Activated B cell treated with CpG ODN at 0.5 μM for 24 hours (primary cell): ENCODE measurements around the gene EMILIN2. TPM values are rescaled to one million over a fixed set of nuclear protein-coding genes. Genes with fewer than 3 reads are reported as not detected.

Experiments used
- ATAC-seq: fragments of 200-7000 bp; cut with Tn5 transposase; one replicate; pipeline ENCODE4 v1.10.0; 2021; ENCODE audit warnings: low read depth, mild to moderate bottlenecking, moderate library complexity
- CTCF ChIA-PET: fragments of 350-600 bp; sonication (Branson Sonifier 250); formaldehyde crosslinking; loops from one replicate; lab custom pipeline; 2021; ENCODE audit warnings: antibody characterized with exemption; lab: Charles Lee
- POLR2A ChIA-PET: fragments of 350-600 bp; sonication (Branson Sonifier 250); formaldehyde crosslinking; loops from one replicate; lab custom pipeline; 2021; ENCODE audit warnings: antibody characterized with exemption; lab: Charles Lee
- DNase-seq: peaks from one replicate; pipeline ENCODE4 v3.0.0; 2022
- H3K27ac Mint-ChIP-seq: one replicate; pipeline ENCODE4 v1.8.0; 2020; ENCODE audit warnings: mixed read lengths
- H3K27me3 Mint-ChIP-seq: one replicate; pipeline ENCODE4 v1.8.0; 2021; ENCODE audit warnings: mixed read lengths
- H3K36me3 Mint-ChIP-seq: one replicate; pipeline ENCODE4 v1.8.0; 2021; ENCODE audit warnings: low read depth, mixed read lengths
- H3K4me1 Mint-ChIP-seq: one replicate; pipeline ENCODE4 v1.8.0; 2021; ENCODE audit warnings: mixed read lengths
- H3K4me3 Mint-ChIP-seq: one replicate; pipeline ENCODE4 v1.8.0; 2020; ENCODE audit warnings: mild to moderate bottlenecking, mixed read lengths
- H3K9me3 Mint-ChIP-seq: one replicate; pipeline ENCODE4 v1.8.0; 2020; ENCODE audit warnings: mixed read lengths
- intact Hi-C: fragments of 100-400 bp; cut with micrococcal nuclease; formaldehyde crosslinking; loops from one replicate; pipeline ENCODE4 v1.15.1; 2024
- total RNA-seq: library from RNA; stranded (reverse); gene quantifications from 2 replicates; pipeline ENCODE4 v1.2.3, GENCODE V29; 2022
- TF ChIP-seq, protein P1 (sequence below): fragments of 200-600 bp; IDR thresholded peaks from one replicate; pipeline ENCODE4 v1.8.0; 2022; ENCODE audit warnings: antibody characterized with exemption, mild to moderate bottlenecking

Gene EMILIN2
- total RNA-seq, 1 donor from 2014 or later = 80.9 TPM

DNA sequence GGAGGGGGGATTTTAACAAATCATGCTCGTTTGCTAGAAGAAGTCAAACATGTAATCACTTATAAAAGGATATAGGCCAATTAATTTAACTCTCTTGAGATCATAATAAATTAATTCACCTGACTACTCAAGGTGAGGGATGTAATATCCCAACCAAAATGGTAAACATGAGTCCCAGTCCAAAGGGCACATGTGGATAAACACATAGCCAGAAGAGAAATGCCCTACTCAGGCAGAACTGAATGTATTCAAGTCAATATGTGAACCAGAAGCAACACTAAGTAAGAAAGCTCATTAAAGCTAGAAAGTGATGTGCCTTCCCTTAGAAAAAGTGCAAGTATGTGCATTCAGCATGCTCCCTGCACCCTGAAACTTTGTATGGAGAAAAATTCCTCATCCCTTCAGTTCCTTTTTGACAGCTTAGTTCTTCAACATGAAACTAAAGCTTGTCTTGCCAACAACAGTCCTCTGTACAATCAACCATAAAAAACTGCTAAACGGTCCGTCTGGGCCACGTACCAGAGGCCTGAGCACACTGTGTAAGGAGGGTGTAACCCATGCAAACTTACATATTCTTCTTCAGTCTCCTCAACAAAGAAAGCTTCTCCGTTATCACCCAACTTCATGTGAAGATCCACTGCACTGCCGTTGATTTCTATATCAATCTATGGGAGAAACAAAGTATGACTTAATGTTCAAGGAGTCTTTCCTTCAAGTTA lies 107.3 kb downstream of the EMILIN2 start:
- no peak overlapping the region for H3K4me3 Mint-ChIP-seq
- TF ChIP-seq, protein P1, sequence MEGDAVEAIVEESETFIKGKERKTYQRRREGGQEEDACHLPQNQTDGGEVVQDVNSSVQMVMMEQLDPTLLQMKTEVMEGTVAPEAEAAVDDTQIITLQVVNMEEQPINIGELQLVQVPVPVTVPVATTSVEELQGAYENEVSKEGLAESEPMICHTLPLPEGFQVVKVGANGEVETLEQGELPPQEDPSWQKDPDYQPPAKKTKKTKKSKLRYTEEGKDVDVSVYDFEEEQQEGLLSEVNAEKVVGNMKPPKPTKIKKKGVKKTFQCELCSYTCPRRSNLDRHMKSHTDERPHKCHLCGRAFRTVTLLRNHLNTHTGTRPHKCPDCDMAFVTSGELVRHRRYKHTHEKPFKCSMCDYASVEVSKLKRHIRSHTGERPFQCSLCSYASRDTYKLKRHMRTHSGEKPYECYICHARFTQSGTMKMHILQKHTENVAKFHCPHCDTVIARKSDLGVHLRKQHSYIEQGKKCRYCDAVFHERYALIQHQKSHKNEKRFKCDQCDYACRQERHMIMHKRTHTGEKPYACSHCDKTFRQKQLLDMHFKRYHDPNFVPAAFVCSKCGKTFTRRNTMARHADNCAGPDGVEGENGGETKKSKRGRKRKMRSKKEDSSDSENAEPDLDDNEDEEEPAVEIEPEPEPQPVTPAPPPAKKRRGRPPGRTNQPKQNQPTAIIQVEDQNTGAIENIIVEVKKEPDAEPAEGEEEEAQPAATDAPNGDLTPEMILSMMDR = no peak
- intact Hi-C loops = no loop called here
- ChIA-PET POLR2A (interaction anchor here (0.9 to 10.5 kb wide), 2 partner anchors 20 to 294 kb away, joined by 3 to 294 read pairs; no protein-coding TSS in a partner anchor), CTCF (interaction anchor here (0.9 to 8.9 kb wide), 3 partner anchors 21 to 293 kb away, joined by 3 to 76 read pairs (median 5); partner anchors contain the start of gene MYL12A)
- no peak for ATAC-seq
- H3K4me1 Mint-ChIP-seq = peaks cover 36% of the 10 kb centered on the region
- peaks cover 46% of the 10 kb centered on the region for H3K36me3 Mint-ChIP-seq
- H3K9me3 Mint-ChIP-seq = no peaks in the 10 kb centered on the region
- peak overlapping the region; percentile 59 for H3K27ac Mint-ChIP-seq
- no peak for DNase-seq
- no peaks in the 10 kb centered on the region for H3K27me3 Mint-ChIP-seq

DNA sequence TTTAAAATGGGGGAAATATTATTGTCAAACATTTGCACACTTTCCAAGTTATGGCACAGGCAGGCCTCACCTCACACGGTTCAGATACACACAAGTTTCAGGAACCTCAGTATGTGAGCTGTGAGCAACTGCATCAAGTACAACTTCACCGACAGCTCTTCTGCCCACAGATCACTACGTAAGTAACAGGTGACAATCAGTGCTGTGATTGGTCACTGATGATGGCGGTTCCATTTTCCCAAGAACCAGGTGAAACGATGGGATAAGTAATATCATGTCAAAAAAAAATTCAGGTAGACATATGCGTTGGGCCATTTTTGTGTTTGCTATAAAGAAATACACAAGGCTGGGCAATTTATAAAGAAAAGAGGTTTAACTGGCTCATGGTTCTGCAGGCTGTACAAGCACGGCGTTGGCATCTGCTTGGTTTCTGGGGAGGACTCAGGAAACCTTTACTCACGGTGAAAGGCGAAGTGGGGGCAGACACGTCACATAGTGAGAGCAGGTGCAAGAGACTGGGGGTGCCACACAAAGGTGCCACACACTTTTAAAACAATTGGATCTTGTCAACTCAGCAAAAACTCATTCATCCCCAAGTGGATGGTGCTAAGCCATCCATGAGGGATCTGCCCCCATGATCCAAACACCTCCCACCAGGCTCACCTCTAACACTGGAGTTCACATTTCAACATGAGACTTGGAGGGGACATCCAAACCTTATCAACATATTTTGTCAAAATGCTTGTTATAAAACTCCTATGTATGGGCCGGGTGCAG lies 108.3 kb downstream of the EMILIN2 start:
- intact Hi-C loops = no loop called here
- H3K27me3 Mint-ChIP-seq = no peaks in the 10 kb centered on the region
- H3K36me3 Mint-ChIP-seq = peaks cover 42% of the 10 kb centered on the region
- ChIA-PET CTCF (interaction anchor here (0.9 to 8.9 kb wide), 3 partner anchors 22 to 293 kb away, joined by 3 to 76 read pairs (median 5); partner anchors contain the start of gene MYL12A), POLR2A (interaction anchor here (10.5 kb wide), 1 partner anchor 19 kb away, joined by 294 read pairs; no protein-coding TSS in a partner anchor)
- ATAC-seq (no peak), DNase-seq (no peak)
- TF ChIP-seq, protein P1 = no peak
- H3K4me3 Mint-ChIP-seq = no peak overlapping the region
- H3K9me3 Mint-ChIP-seq = no peaks in the 10 kb centered on the region
- H3K27ac Mint-ChIP-seq = peak overlapping the region; percentile 32
- peaks cover 44% of the 10 kb centered on the region for H3K4me1 Mint-ChIP-seq

DNA sequence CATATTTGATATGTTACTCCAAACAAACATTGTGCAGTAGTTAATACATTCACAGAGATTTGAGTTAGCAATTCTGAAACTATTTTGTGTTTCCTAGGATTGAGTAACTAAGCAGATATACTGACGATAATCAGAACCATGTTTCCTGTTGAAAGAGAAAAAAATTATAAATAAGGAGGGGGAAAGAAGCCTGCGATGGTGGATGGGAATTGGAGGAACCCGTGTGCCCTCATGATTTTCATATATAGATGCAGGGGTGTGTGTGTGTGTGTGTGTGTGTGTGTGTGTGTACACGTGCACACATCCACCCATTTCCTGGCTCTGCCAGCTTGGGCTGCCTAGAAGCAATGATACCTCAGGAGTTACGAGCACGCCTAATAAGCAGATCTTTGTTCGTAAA lies 109.2 kb downstream of the EMILIN2 start:
- intact Hi-C loops = loop anchor here (1.0 kb wide), 1 partner anchor 57 kb away; the partner anchor contains the start of gene LPIN2
- no peak for ATAC-seq
- CTCF ChIA-PET = interaction anchor here (1.0 to 2.5 kb wide), 5 partner anchors 12 to 107 kb away, joined by 3 to 26 read pairs (median 3); no protein-coding TSS in a partner anchor
- H3K36me3 Mint-ChIP-seq = peaks cover 32% of the 10 kb centered on the region
- POLR2A ChIA-PET = interaction anchor here (1.2 to 10.5 kb wide), 6 partner anchors 8 to 291 kb away, joined by 7 to 294 read pairs (median 18); partner anchors contain the start of genes EMILIN2 and MYL12A
- no peak for DNase-seq
- no peaks in the 10 kb centered on the region for H3K9me3 Mint-ChIP-seq
- H3K27ac Mint-ChIP-seq = peak overlapping the region; percentile 86
- H3K27me3 Mint-ChIP-seq = no peaks in the 10 kb centered on the region
- TF ChIP-seq, protein P1 = no peak
- peak overlapping the region; percentile 63 for H3K4me3 Mint-ChIP-seq
- H3K4me1 Mint-ChIP-seq = peaks cover 54% of the 10 kb centered on the region

GRCh38 chr18:2958819-2959298 lies 112.1 kb downstream of the EMILIN2 start:
- ATAC-seq (no peak), DNase-seq (no peak)
- TF ChIP-seq, protein P1 = no peak
- Mint-ChIP-seq H3K4me1 (peaks cover 82% of the 10 kb centered on the region), H3K9me3 (no peaks in the 10 kb centered on the region), H3K27ac (peak overlapping the region; percentile 97), H3K27me3 (no peaks in the 10 kb centered on the region), H3K4me3 (peak overlapping the region; percentile 32), H3K36me3 (peaks cover 13% of the 10 kb centered on the region)
- POLR2A ChIA-PET = interaction anchor here (2.8 to 10.5 kb wide), 5 partner anchors 15 to 288 kb away, joined by 11 to 294 read pairs (median 21); partner anchors contain the start of genes EMILIN2 and MYL12A
- CTCF ChIA-PET = interaction anchor here (1.1 to 2.3 kb wide), 3 partner anchors 10 to 287 kb away, joined by 3 to 10 read pairs (median 6); no protein-coding TSS in a partner anchor
- intact Hi-C loops = no loop called here
